NCI-H1436 (cell line): ENCODE results near the gene METTL21C.
A peak's percentile ranks its signal among the peaks of the same experiment; 100 is the strongest.

Experiments
- DNase-seq: peaks from one replicate; lab custom pipeline; 2025; lab: John Stamatoyannopoulos, UW

Gene METTL21C

GRCh38 chr13:102694937-102695336, at the start of gene METTL21C:
Gene METTL21C (minus strand): TSS chr13:102695044. CDS start chr13:102694498, 546 bp downstream.
- no peak for DNase-seq

DNA sequence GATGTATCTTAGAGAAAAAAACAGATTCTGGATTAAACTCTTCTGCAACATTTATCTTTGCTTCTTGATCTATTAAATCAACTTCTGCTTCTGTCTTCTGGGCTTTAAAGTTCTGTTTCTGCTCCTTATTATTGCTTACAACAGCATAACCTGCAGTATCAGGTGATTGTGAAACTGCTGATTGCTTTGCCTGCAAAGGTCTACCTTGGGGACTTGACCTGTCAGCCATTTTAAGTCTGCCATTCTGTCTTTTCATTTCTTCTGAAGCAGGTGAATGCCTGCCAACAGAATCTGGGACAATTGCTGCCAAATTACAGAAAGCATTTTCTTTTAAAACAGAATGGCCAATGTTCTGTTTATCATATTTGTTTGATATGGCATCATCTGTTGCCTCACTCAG, 47.7 kb upstream of the METTL21C start:
- DNase-seq = no peak

DNA sequence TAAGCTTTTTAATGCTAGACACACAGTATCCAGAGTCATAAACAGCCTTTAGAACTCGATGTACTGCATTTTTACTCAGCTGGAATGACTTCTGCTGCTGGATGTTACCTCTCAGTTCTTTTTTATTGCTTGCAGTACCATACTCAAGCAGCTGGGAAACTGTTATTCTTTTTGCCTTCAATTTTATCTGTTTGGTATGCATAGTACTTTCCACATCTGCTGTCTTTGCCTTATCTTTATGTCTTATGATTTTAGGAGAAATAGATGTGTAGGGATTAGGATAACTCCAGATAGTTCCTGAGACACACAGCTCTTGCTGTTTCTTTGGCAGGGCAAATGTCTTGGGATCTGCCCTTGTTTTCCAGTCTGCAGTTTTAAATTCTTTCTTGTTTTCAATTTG, 47.3 kb upstream of the METTL21C start:
- DNase-seq = no peak

- DNase-seq = peak; percentile 8
Observed at GRCh38 chr13:102729560-102730270, 34.9 kb upstream of the METTL21C start.

DNA sequence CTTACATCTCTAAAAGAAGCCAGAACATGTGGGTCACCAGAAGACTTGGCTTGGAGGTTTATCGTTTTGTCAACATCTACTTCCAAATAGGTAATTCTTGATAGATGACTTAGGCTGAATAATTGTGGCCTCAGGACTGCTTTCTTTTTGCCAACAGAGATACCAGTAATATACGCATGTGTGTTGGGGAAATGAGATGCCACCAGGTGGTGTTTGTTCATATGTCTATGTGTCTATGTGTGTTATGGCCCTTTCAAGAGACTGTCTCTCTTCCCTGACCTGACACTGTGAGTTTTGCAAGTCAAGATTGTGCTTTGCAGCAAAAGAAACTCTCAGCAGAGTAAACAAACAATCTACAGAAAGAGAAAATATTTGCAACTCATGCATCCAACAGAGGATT, 31.6 kb upstream of the METTL21C start:
- no peak for DNase-seq

DNA sequence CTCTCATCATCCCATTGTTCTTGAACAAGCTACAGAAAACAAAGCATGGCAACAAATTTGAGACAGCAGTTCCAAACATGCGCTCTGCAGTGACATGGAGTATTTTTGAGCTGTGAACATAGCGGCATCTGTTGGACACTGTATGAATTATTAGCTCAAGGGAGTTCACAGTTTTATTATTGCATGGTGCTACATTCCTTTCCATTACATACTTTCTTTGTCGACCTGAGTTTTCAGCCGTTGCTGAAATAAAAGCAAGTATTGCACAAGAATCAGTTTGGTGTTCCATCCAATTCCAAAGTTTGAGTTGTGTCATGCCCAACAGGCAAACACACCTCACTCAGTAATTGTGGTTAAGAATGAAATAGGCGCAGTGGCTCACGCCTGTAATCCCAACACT, 30.1 kb upstream of the METTL21C start:
- peak; percentile 3 for DNase-seq

DNA sequence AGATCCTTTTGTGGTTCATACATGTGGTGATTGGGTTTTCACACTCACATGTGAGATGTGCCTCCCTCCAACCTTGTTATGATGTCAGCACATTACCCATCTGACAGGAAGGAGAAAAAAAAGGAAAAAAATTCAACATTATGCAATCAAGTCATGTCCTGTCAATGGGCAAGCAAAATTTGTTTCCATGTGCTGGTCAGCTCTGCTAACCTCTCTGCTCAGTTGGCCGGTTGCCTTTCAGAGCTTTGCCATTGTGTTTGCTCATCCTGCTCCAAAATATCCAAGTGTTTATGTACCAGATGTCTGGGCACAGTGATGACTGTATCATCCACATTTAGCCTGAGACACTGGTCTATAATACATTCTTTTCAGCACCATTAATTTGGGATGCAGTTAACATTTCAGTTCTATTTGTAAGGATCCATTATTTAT, 27.0 kb upstream of the METTL21C start:
- no peak for DNase-seq

DNA sequence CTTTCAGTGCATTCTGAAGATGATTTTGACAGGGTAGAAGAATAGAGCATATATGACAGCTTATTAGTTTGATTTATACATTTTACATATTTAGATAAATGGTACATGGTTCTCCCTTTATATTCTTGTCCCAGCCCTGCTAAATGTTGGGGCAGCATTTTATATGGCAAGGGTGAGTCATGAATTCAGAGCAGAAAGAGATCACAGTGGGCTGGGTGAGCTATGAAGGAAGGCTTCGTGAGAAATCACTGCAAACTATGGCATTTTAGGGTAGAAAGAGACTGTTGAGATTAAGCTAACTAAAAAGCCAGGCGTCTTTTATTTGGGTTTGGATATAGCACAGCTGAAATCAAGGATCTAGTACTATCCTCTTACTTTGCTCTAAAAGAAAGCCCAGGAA, 23.9 kb upstream of the METTL21C start:
- no peak for DNase-seq

DNA sequence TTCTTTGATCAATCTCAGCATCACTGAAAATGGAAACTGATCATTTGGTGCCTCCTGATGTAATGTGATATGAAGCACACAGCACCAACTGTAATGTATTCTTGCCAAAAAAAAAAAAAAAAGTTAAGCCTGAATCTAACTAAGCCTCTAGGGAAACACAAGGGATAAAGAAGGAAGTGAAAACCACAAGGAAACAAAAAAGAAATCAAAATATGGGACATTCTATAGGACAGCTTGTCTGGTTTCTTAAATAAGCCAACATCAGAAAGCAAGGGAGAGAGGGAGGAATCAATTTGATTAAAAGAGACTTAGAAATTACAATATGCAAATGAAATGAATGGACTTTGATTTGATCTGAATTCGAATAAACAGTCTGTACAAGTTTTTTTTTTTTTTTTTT, 20.6 kb upstream of the METTL21C start:
- DNase-seq = no peak

- DNase-seq = no peak
Observed at GRCh38 chr13:102710261-102710679, 15.4 kb upstream of the METTL21C start.

DNA sequence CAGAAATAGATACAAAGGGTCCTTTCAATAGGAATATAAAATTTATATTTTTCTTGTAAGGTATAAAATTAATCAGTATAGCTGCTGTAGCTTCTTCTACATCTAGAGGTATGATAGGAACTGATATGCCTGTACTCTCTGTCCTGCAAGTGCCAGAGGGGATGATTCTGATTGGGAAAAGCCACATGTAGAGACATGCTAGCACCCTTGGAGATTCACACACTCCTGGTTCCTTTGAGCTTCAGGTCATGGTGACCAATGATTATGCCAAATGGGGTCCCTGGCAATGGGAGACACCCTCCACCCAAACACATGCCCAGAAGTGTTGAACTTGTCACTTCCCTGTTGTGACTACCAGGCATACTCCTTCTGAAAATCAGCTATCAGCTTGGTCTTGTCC, 14.7 kb upstream of the METTL21C start:
- no peak for DNase-seq

GRCh38 chr13:102708991-102709390, 14.1 kb upstream of the METTL21C start:
- no peak for DNase-seq

- no peak for DNase-seq
Observed at GRCh38 chr13:102708211-102708610, 13.4 kb upstream of the METTL21C start.

GRCh38 chr13:102707467-102707866, 12.6 kb upstream of the METTL21C start:
- DNase-seq = no peak

DNA sequence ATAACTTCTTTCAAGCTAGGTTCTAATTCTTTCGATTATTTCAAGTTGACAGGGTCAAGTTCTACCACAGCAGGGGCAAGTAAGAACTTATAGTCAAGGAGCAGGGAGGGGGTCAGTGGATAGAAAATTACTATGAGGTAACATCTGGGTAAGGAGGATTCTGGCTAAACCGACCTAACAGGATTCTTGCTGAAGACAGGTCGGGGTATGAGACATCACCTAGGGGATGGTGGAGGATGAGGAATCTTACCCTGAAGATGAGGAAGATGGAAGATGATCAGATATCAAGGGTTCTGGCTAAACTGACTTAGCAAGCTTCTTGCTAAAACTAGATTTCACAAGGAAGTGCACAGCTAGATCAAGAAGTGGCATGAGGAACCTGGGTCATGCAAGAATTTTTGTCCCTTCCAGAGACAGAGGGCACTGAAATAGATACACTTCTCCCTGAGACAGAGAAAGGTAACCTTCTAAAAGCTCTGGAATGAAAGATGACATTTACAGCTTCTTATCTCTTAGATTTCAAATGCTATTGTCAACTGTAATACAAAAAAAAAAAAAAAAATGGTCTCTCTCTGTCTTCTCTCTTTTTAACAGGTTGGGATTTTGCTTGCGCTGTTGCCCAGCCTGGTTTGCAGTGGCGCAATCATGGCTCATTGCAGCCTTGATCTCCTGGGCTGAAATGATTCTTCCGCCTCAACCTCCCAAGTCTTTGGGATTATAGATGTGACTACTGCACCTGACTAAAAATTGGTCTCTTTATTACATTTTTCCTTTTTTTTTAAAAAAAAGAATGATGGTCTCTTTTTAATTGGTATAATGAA, 9.6 kb upstream of the METTL21C start:
- DNase-seq = no peak

- DNase-seq = no peak
Observed at GRCh38 chr13:102703726-102704035, 8.8 kb upstream of the METTL21C start.

- DNase-seq = no peak
Observed at GRCh38 chr13:102702965-102703725, 8.3 kb upstream of the METTL21C start.

DNA sequence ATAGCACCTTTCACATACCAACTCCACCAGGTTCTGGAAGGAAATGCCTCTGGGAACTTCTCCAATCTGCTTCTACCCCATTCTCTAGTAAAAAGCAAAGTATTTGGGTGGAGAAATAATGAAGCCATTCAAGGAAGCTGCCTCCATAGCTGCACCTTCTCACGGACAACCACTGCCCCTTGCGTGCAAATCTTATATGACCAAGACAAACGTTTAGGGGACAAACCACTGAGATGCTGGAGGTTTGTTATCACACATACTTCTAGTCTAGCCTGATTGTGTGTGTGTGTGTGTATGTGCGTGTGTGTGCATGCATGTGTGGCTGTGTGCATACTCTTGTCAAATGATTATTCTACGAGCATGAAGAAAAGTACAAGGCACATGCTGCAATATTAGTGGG, 6.5 kb upstream of the METTL21C start:
- no peak for DNase-seq

GRCh38 chr13:102700088-102701031, 5.5 kb upstream of the METTL21C start:
- no peak for DNase-seq

DNA sequence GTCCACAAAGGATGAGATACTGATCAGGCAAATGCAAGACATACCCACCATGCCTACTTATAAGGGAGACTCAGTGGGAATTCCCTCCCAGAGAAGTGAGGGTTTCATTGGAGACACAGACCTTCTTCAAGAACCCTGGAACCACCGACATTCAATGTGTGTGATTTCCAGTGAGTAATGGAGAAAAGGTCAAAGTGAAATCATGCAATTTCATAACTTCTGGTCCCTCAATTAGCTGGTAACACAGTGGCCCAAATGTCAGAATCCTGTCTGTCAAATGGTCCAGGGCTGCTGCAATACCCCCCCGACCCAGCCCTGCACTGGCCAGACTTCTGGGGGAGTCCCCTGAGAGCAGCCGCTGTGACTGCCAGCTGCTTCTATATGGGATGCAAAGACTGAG, 4.7 kb upstream of the METTL21C start:
- DNase-seq = no peak

- DNase-seq = no peak
Observed at GRCh38 chr13:102698649-102698980, 3.8 kb upstream of the METTL21C start.
